MM.1S (cell line): ENCODE results near the gene RBBP8.

Source experiments
- DNase-seq: peaks from one replicate; pipeline ENCODE4 v3.0.0-alpha.2; 2015
- H2AFZ ChIP-seq: fragments of 300-600 bp; sonication (generic); 2 replicates; pipeline ENCODE4 v1.6.0; 2016; ENCODE audit warnings: antibody characterized with exemption, low read length
- H3F3A ChIP-seq: fragments of 300-600 bp; sonication (generic); 2 replicates; pipeline ENCODE4 v1.6.1; 2016; ENCODE audit warnings: mild to moderate bottlenecking, antibody characterized with exemption, low read length, moderate library complexity, mixed read lengths; ENCODE audit not compliant: insufficient read depth
- H3K27ac ChIP-seq: fragments of 300-600 bp; sonication (generic); 2 replicates; pipeline ENCODE4 v1.5.1; 2016; ENCODE audit warnings: mild to moderate bottlenecking, low read length
- H3K27me3 ChIP-seq: fragments of 300-600 bp; sonication (generic); replicated peaks from 2 replicates; pipeline ENCODE4 v1.6.0; 2016; ENCODE audit warnings: low read length; ENCODE audit not compliant: insufficient read depth
- H3K36me3 ChIP-seq: fragments of 300-600 bp; sonication (generic); replicated peaks from 2 replicates; pipeline ENCODE4 v1.6.1; 2016; ENCODE audit warnings: mild to moderate bottlenecking, low read length, mixed read lengths; ENCODE audit not compliant: insufficient read depth
- H3K4me1 ChIP-seq: fragments of 300-600 bp; sonication (generic); 2 replicates; pipeline ENCODE4 v1.6.1; 2016; ENCODE audit warnings: low read length, mixed read lengths
- H3K4me2 ChIP-seq: fragments of 300-600 bp; sonication (generic); 2 replicates; pipeline ENCODE4 v1.6.0; 2016; ENCODE audit warnings: low read depth, low read length
- H3K4me3 ChIP-seq: fragments of 300-600 bp; sonication (generic); 2 replicates; pipeline ENCODE4 v1.5.1; 2016; ENCODE audit warnings: low read length, mixed read lengths
- H3K79me2 ChIP-seq: fragments of 300-600 bp; sonication (generic); 2 replicates; pipeline ENCODE4 v1.6.1; 2016; ENCODE audit warnings: mixed run types, low read length, mixed read lengths
- H3K9ac ChIP-seq: fragments of 300-600 bp; sonication (generic); 2 replicates; pipeline ENCODE4 v1.6.1; 2016; ENCODE audit warnings: low read length, mixed read lengths
- H3K9me2 ChIP-seq: fragments of 300-600 bp; sonication (generic); replicated peaks from 2 replicates; pipeline ENCODE4 v1.6.1; 2016; ENCODE audit warnings: mild to moderate bottlenecking, low read length, mixed read lengths; ENCODE audit not compliant: insufficient read depth
- H3K9me3 ChIP-seq: fragments of 300-600 bp; sonication (generic); replicated peaks from 2 replicates; pipeline ENCODE4 v1.6.1; 2016; ENCODE audit warnings: mild to moderate bottlenecking, low read length, mixed read lengths; ENCODE audit not compliant: insufficient read depth
- H4K20me1 ChIP-seq: fragments of 300-600 bp; sonication (generic); 2 replicates; pipeline ENCODE4 v1.6.1; 2016; ENCODE audit warnings: mild to moderate bottlenecking, low read length, moderate library complexity, mixed read lengths; ENCODE audit not compliant: insufficient read depth
- CTCF ChIP-seq: fragments of 300-600 bp; sonication (generic); IDR thresholded peaks from 2 replicates; pipeline ENCODE4 v1.5.1; 2016; ENCODE audit warnings: antibody characterized with exemption, low read length, mixed read lengths
- EZH2 ChIP-seq: fragments of 300-600 bp; sonication (generic); optimal IDR thresholded peaks from 2 replicates; pipeline ENCODE3; 2017; ENCODE audit warnings: low read depth, mild to moderate bottlenecking, antibody characterized with exemption, low read length, mixed read lengths
- EZH2phosphoT487 ChIP-seq: fragments of 300-600 bp; sonication (generic); IDR thresholded peaks from 2 replicates; pipeline ENCODE4 v1.6.1; 2018; ENCODE audit warnings: antibody characterized with exemption, low read length

The RBBP8 gene

GRCh38 chr18:23012249-23012648, 79.1 kb downstream of the RBBP8 start:
- Histone ChIP-seq H2AFZ (no peak overlapping the region), H3K36me3 (no peaks in the 10 kb centered on the region), H3K4me1 (peaks cover 16% of the 10 kb centered on the region; the same call in 1 of the 2 replicates), H3K27ac (no peak overlapping the region), H3K9me3 (no peaks in the 10 kb centered on the region), H3K4me2 (no peak overlapping the region), H3F3A (peaks cover 17% of the 10 kb centered on the region; the same call in 1 of the 2 replicates), H4K20me1 (no peaks in the 10 kb centered on the region), H3K79me2 (no peaks in the 10 kb centered on the region), H3K27me3 (no peaks in the 10 kb centered on the region), H3K9ac (no peak overlapping the region), H3K9me2 (no peaks in the 10 kb centered on the region), H3K4me3 (no peak overlapping the region)
- DNase-seq = peak; percentile 83
- TF ChIP-seq CTCF (no peak), EZH2phosphoT487 (peak; percentile 88; the same call in 1 of the 2 replicates), EZH2 (no peak)

- H3K9me3 ChIP-seq = no peaks in the 10 kb centered on the region
- peaks cover 7% of the 10 kb centered on the region for H3K4me1 ChIP-seq
- no peaks in the 10 kb centered on the region for H4K20me1 ChIP-seq
- H3K9ac ChIP-seq = peak overlapping the region; percentile 35; the same call in 1 of the 2 replicates
- no peak overlapping the region for H2AFZ ChIP-seq
- H3K4me3 ChIP-seq = peak overlapping the region; percentile 16; the same call in 1 of the 2 replicates
- H3K79me2 ChIP-seq = no peaks in the 10 kb centered on the region
- DNase-seq = peak; percentile 46
- no peaks in the 10 kb centered on the region for H3K27me3 ChIP-seq
- TF ChIP-seq EZH2 (no peak), EZH2phosphoT487 (no peak), CTCF (no peak)
- peak overlapping the region; percentile 16; the same call in 1 of the 2 replicates for H3K27ac ChIP-seq
- no peaks in the 10 kb centered on the region for H3K9me2 ChIP-seq
- peak overlapping the region; percentile 86 for H3K4me2 ChIP-seq
- H3K36me3 ChIP-seq = peaks cover 2% of the 10 kb centered on the region; the same call in 1 of the 2 replicates
- peaks cover 9% of the 10 kb centered on the region for H3F3A ChIP-seq
Observed at GRCh38 chr18:23020555-23021294, 87.6 kb downstream of the RBBP8 start.

DNA sequence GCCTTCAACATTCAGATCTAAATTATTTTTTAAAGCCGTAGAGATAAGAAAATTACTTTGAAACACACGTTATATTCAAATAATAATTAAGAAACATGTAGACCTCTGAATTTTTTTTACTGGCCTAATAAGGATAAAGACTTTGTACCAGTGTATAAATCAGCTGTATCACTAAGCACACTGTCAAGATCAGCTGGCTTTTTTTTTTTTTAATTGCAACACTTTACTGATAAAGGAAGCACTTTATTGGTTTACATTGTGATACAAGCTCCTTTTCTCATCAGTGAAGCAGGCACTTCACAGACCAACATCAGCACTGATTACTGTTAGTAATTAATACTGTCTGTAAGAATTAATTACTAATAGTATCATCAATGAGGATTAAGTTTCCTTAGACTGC, 88.5 kb downstream of the RBBP8 start:
- H3K9ac ChIP-seq = no peak overlapping the region
- H3K4me2 ChIP-seq = no peak overlapping the region
- no peak overlapping the region for H3K27ac ChIP-seq
- no peak overlapping the region for H2AFZ ChIP-seq
- H3K9me3 ChIP-seq = no peaks in the 10 kb centered on the region
- no peaks in the 10 kb centered on the region for H4K20me1 ChIP-seq
- H3K4me3 ChIP-seq = no peak overlapping the region
- H3K36me3 ChIP-seq = peaks cover 2% of the 10 kb centered on the region; the same call in 1 of the 2 replicates
- no peak for DNase-seq
- peaks cover 9% of the 10 kb centered on the region for H3F3A ChIP-seq
- no peaks in the 10 kb centered on the region for H3K79me2 ChIP-seq
- no peaks in the 10 kb centered on the region for H3K27me3 ChIP-seq
- H3K9me2 ChIP-seq = no peaks in the 10 kb centered on the region
- TF ChIP-seq EZH2phosphoT487 = no peak
- no peak for TF ChIP-seq CTCF
- no peak for TF ChIP-seq EZH2
- H3K4me1 ChIP-seq = peaks cover 7% of the 10 kb centered on the region
